Activated CD4-positive, alpha-beta T cell treated with anti-CD3 and anti-CD28 coated beads for 48 hours (primary cell): ENCODE measurements around the gene CHRNB2.

Source experiments
- DNase-seq: peaks from one replicate; pipeline ENCODE4 v3.0.0-alpha.2; 2020

Gene CHRNB2

GRCh38 chr1:154582885-154583284 lies 15.3 kb downstream of the CHRNB2 start:
- no peak for DNase-seq

DNA sequence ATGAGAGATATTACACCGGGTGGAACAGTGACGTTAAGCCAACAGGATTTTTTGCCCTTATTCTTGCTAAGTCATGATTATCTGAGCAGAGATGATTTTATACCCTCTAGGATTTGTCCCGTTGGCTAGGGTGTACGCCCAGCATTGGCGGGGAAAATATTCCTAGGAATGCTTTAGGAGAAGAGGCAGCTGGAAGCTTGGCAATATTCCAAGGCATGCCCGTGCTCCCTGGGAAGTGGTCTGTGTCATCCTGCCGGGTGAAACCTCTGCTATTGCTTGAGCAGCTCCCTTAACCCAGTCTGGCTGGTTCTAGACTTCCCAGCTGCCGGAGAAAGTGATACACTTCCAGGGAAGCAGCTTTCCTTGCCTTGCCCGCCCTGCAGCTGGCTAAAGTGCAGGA lies 16.2 kb downstream of the CHRNB2 start:
- DNase-seq, result no peak

- DNase-seq, result no peak
These were observed 16.9 kb downstream of the CHRNB2 start for GRCh38 chr1:154584267-154584994.

GRCh38 chr1:154586231-154586630 lies 18.7 kb downstream of the CHRNB2 start:
- DNase-seq, result no peak

GRCh38 chr1:154586641-154587040 lies 19.1 kb downstream of the CHRNB2 start:
- no peak for DNase-seq

DNA sequence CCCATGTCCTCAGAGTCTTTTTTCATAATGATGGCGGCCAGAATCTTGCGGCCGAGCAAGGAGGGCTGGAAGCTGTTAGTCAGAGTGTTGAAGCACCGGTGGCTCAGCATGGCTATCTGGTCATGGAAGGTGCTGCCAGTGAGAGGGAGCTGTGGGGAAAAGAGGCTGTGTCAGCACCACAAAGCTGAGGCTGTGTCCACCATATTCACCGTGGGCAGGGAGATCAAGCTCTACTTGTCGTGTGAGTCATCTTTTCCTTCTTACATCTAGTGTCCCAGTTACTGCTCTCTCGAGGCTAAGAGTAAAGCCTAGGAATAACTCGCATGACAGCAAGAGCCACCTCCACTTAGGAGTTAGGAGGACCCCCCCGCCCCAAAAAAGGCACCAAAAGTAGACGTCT lies 22.2 kb downstream of the CHRNB2 start:
- DNase-seq, result no peak

GRCh38 chr1:154590756-154591155 lies 23.2 kb downstream of the CHRNB2 start:
- DNase-seq, result no peak

DNA sequence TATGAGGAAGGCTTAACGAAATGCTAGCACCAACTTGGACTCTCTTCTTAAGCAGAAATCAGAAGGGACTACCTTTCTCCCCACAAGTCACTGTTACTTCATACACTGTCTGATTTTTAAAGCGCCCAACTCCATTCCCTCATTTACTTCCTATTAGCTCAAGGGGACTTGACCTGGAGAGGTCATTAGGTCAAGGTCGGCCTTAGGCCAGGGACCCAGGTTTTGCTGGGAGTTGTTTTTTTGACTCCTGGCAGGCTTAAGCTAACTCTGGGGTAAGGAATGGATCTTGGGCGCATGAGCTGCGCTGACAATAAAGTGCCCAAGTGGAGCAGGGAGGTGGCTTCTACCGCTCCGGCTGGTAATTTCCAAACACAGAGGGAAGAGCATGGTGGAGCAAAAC lies 23.6 kb downstream of the CHRNB2 start:
- no peak for DNase-seq

- DNase-seq, result no peak
These were observed 25.8 kb downstream of the CHRNB2 start for GRCh38 chr1:154593390-154593789.

DNA sequence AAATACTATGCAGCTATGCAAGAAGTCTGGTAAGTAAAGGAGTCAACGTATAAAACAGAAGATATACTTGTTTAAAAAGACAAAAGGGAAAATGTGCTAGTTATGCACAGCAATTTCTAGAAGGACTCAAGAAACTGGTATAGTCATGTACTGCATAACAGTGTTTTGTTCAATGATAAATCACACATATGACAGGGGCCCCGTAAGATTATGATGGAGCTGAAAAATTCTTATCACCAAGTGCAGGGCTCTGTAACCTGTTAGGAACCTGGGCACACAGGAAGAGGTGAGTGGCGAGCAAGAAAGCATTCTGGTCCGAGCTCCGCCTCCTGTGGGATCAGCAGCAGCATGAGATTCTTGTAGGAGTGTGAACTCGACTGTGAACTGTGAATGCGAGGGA lies 27.2 kb downstream of the CHRNB2 start:
- DNase-seq, result no peak

DNA sequence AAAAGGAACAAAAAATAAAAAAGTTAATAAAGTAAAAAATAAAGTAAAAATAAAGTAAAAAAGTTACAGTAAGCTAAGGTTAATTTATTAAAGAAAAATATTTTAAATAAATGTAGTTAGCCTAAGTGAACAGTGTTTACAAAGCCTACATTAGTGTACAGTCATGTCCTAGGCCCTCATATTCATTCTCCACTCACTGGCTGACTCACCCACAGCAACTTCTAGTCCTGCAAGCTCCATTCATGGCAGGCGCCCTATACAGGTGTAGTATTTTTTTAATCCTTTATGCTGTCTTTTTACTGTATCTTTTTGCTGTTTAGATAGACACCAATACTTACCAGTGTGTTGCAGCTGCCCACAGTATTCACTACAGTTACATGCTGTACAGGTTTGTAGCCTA lies 28.0 kb downstream of the CHRNB2 start:
- DNase-seq, result no peak

- DNase-seq, result no peak
These were observed 31.5 kb downstream of the CHRNB2 start for GRCh38 chr1:154598871-154599635.

GRCh38 chr1:154599658-154600057 lies 32.1 kb downstream of the CHRNB2 start:
- DNase-seq, result no peak

GRCh38 chr1:154603317-154603716 lies 35.7 kb downstream of the CHRNB2 start:
- DNase-seq, result no peak

- DNase-seq, result no peak
These were observed 38.0 kb downstream of the CHRNB2 start for GRCh38 chr1:154605534-154605933.

- peak; percentile 29 for DNase-seq
These were observed 39.6 kb downstream of the CHRNB2 start for GRCh38 chr1:154607106-154607608.

DNA sequence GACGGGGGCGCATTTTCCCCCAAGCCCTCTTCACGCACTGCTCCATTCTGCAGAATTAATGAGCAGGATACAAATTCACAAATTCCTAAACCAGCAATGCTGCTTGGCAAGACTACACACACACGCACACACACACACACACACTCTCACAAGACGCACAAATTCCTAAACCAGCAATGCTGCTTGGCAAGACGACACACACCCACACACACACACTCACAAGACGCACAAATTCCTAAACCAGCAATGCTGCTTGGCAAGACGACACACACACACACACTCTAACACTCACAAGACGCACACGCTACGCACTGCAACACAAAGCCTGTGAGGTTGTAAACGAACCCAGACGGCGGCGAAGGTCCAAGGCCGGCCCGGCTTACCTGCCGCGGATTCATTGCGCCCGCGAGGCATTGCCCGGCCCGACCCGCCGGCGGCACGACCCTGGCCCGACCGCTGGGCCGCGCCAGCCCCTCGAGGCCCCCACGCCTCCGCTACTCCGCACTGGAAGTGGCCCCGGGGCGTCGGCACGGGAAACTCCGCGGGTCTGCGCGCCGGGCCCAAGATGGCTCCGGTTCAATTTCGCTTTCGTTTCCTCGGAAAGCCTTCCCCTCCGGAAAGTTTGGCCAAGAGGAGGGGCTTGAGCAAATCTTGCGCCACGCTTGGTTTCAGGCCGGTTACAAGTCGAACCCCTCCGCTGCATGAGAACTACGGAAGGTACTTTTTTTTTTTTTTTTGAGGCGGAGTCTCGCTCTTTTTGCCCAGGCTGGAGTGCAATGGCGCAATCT lies 40.2 kb downstream of the CHRNB2 start, which contains the start of gene ADAR:
ADAR (minus strand) TSS at position 578 of the 788 bp plus-strand sequence; CDS start at position 398, 180 bp downstream.
- peak; percentile 95 for DNase-seq

DNA sequence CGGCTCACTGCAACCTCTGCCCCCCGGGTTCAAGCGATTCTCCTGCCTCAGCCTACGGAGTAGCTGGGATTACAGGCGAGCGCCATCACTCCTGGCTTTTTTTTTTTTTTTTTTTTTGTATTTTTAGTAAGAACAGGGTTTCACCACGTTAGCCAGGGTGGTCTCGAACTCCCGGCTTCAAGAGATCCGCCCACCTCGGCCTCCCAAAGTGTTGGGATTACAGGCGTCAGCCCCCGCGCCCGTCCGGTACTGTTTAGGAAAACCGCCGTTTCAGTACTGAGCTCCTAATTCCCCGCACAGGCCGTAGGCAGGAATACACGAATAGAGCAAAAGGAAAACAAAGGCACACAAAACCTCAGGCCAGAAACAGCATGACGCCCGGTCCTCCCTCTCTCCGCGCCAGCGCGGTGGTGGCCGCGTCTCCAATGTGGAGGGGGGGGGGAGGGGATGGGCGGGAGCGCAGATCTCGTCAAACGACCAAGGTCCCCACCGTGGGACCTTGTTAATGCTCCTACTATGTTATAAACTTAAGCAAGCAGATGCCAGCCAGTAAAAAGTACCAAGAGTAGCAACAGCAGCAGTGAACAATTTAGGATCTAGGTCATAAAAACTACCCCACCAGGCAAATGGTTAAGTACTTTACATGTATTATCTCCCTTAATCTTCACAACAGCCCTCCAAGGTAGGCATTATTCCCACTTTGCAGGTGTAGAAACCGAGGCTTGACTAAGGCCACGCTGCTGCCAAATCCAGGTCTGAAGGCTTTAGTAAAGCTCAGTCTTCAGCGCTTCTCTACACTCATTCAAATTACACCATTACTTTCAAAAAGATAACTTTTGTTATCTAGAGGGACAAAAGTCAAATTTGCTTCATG lies 41.1 kb downstream of the CHRNB2 start:
- peak; percentile 55 for DNase-seq

DNA sequence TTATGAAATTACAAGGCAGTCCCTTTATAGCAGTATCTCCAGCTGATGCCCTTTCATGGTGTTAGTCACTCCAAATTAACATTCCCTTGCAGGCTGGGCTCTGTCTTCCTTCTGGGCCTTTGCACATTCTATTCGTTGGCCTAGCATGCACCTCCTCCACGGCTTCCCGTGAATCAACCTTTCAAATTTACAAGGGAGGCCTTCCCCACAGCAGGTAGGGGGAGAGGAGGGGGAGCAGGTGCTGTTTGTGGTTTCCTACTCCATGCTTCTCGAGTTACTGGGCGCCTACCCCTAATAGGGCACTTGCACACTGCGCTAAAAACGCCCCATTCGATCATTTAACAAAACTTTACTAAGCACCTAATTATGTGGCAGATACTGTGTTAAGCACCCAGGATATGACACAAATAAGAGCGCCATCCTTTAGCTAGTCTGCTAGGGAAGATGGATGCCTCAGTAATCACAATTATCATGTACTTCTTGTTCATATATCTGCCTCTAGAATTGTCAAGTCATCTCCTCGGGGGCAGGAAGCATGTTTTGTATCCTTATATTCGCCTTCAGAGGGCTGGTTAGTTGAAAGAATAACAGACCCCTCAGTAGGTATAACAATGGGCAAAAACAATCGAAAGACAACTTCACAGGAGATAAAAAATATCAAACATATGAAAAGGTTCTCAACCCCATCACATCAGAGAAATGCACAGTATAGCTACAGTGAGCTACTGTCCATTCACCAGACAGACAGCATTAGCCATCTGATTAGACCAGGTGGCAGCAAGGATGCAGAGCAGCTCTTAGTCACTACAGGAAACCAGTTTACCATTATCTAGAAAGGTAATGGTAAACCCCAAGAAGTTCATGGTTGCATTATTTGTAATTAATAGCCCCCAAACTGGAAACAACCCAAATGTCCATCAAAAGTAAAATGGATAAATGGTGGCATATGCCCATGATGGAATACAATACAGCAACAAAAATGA lies 42.1 kb downstream of the CHRNB2 start:
- peak; percentile 68 for DNase-seq

DNA sequence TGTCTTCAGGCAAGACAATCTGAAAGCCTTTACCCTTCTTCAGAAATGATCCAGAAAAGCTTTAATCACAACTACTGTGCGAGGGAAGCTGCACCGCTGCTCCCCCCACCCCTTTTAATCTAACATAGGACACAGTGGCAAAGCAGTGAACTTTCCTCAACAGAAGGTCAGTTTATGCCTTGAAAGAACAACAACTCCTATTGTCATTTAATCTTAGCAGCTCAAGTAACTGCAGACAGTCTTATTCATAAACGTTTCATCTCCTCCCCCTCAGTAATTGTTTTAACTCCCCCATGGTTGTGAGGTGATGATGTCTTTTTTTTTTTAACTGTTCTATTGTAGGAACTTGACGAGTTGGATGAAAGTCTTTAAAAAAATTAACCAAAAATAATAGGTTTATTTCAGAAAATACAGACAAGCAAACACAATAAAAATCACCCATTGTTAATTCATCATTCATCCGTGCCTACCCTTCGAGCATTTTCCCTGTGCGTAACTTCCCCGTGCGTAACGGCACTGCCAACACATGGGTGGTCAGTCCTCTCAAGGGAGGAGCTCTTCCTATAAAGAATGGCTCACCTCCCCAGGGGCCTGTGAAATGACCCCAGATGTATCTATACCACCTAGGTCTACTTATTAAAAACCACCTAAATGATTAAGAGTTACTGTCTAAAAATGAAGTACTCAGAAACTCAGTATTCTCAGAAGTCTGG lies 43.7 kb downstream of the CHRNB2 start:
- DNase-seq, result no peak
